HG02642 (cell line): ENCODE results near the gene SH3BP2.

Experiments
- ATAC-seq: cut with Tn5 transposase; IDR thresholded peaks from one replicate; pipeline ENCODE4 v1.9.1; 2021; ENCODE audit warnings: mild to moderate bottlenecking; ENCODE audit not compliant: unreplicated experiment, poor library complexity

The SH3BP2 gene

GRCh38 chr4:2829933-2830451, 37.1 kb downstream of the SH3BP2 start:
- ATAC-seq: no peak

GRCh38 chr4:2830632-2831610, 38.0 kb downstream of the SH3BP2 start:
- no peak for ATAC-seq

GRCh38 chr4:2831611-2832308, 38.9 kb downstream of the SH3BP2 start:
- ATAC-seq: no peak

GRCh38 chr4:2832309-2832980, 39.6 kb downstream of the SH3BP2 start:
- ATAC-seq: peak; percentile 71

GRCh38 chr4:2832981-2833670, 40.2 kb downstream of the SH3BP2 start:
- peak; percentile 6 for ATAC-seq

GRCh38 chr4:2833671-2834000, 40.8 kb downstream of the SH3BP2 start:
- ATAC-seq: no peak

GRCh38 chr4:2834001-2834921, 41.4 kb downstream of the SH3BP2 start:
- ATAC-seq: no peak

GRCh38 chr4:2835978-2836377, 43.1 kb downstream of the SH3BP2 start:
- ATAC-seq: no peak

GRCh38 chr4:2836391-2836859, 43.5 kb downstream of the SH3BP2 start:
- ATAC-seq: no peak

- no peak for ATAC-seq
Measured at GRCh38 chr4:2837110-2837903, 44.4 kb downstream of the SH3BP2 start.

GRCh38 chr4:2837904-2838496, 45.1 kb downstream of the SH3BP2 start:
- no peak for ATAC-seq

- ATAC-seq: no peak
Measured at GRCh38 chr4:2839060-2839459, 46.2 kb downstream of the SH3BP2 start.

GRCh38 chr4:2842687-2843262, 49.9 kb downstream of the SH3BP2 start:
- ATAC-seq: no peak

GRCh38 chr4:2843263-2843940, 50.5 kb downstream of the SH3BP2 start, which contains the start of gene ADD1:
TSS of gene ADD1 (plus strand) at chr4:2843844. CDS start at chr4:2875916, 32,072 bp downstream.
- ATAC-seq: peak; percentile 88

GRCh38 chr4:2843941-2844584, 51.2 kb downstream of the SH3BP2 start:
- ATAC-seq: peak; percentile 31

GRCh38 chr4:2846172-2846571, 53.3 kb downstream of the SH3BP2 start:
- no peak for ATAC-seq
